PC-9 (cell line): ENCODE results near the gene ZNF593OS.

Experiments
- EZH2 ChIP-seq: fragments of 200-600 bp; sonication (generic); IDR thresholded peaks from 2 replicates; pipeline ENCODE4 v1.8.0; 2017; ENCODE audit warnings: antibody characterized with exemption, low read depth
- TF ChIP-seq, protein P1 (sequence below): fragments of 200-600 bp; sonication (generic); conservative IDR thresholded peaks from 2 replicates; pipeline ENCODE4 v1.6.1; 2017; ENCODE audit warnings: mixed run types, antibody characterized with exemption, mild to moderate bottlenecking, moderate library complexity

DNA sequence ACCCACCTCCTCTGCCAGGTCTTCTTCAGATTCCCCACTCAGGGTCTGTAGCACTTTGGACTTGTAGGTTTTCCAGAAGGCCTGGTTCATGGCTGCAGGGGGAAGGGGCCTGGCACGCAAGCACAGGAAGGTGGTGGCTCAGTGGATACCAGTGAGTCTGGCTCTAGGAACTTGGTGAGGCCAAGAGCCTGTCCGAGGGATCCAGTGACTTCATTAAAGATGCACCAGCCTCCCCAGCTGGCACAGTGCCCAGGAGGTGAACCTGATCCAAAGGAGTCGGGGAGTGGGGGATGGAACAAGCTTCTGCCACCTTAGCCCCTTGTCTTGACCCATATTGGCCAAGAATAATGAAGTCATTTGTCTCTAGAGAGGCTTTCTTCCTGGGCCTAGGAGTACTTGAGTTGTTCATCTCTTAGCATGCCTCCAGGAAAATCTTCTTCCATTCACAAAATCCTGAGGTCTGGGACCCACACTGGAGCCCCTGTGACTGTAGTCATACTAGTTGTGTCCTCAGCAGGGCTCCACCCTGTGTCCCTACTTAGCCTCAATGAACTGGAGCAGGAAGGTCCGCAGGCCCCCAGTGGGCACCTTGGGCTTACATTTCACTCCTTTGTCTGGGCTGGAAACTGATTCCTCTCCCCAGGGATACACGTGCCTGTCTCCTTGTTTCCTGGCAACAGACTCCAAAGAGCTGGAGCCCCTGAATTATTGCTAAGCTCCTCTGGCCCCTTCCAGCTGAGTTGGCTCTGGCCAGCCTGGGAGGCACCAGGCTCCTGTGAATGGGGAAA is 3.0 kb downstream of the ZNF593OS start, which contains the start of gene C1orf232:
- TF ChIP-seq, protein P1, sequence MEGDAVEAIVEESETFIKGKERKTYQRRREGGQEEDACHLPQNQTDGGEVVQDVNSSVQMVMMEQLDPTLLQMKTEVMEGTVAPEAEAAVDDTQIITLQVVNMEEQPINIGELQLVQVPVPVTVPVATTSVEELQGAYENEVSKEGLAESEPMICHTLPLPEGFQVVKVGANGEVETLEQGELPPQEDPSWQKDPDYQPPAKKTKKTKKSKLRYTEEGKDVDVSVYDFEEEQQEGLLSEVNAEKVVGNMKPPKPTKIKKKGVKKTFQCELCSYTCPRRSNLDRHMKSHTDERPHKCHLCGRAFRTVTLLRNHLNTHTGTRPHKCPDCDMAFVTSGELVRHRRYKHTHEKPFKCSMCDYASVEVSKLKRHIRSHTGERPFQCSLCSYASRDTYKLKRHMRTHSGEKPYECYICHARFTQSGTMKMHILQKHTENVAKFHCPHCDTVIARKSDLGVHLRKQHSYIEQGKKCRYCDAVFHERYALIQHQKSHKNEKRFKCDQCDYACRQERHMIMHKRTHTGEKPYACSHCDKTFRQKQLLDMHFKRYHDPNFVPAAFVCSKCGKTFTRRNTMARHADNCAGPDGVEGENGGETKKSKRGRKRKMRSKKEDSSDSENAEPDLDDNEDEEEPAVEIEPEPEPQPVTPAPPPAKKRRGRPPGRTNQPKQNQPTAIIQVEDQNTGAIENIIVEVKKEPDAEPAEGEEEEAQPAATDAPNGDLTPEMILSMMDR, result no peak
- TF ChIP-seq EZH2, result no peak
